ENCODE results near the gene CUX1.

Gene CUX1

DNA sequence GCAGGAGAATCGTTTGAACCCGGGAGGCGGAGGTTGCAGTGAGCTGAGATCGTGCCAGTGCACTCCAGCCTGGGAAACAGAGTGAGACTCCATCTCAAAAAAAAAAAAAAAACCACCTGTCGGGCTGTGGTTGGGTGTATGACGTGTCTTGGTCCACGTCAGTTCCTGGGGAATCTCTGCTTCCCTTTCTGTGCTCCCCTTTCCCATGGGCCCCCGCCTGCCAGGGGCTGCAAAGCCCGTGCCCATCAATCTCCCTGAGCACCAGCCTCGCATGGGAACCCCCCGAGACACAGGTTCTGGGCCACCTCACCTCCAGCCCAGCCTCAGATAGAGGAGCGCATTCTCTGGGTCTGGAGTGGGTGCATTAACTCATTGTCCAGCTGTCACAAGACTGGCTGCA lies 467.0 kb downstream of the CUX1 start:
- FAIRE-seq (no peak), DNase-seq (ENCODE audit: insufficient read length, low spot score) (no peak)
- TF ChIP-seq TAF1 (IDR thresholded peaks at IDR 0.05; ENCODE audit: low read depth, low read length), result no peak
- no peak for TF ChIP-seq POLR2A (IDR thresholded peaks at IDR 0.05; ENCODE audit: low read depth, low read length)
- TF ChIP-seq POLR2AphosphoS5 (IDR thresholded peaks at IDR 0.05; ENCODE audit: low read depth, low read length), result no peak
- no peak for TF ChIP-seq PAX5 (IDR thresholded peaks at IDR 0.05; ENCODE audit: insufficient read depth, low read length, severe bottlenecking)
- no peak for TF ChIP-seq POU2F2 (IDR thresholded peaks at IDR 0.05; ENCODE audit: low read depth, low read length)
- no peak for TF ChIP-seq SPI1 (IDR thresholded peaks at IDR 0.05; ENCODE audit: low read depth, low read length)

DNA sequence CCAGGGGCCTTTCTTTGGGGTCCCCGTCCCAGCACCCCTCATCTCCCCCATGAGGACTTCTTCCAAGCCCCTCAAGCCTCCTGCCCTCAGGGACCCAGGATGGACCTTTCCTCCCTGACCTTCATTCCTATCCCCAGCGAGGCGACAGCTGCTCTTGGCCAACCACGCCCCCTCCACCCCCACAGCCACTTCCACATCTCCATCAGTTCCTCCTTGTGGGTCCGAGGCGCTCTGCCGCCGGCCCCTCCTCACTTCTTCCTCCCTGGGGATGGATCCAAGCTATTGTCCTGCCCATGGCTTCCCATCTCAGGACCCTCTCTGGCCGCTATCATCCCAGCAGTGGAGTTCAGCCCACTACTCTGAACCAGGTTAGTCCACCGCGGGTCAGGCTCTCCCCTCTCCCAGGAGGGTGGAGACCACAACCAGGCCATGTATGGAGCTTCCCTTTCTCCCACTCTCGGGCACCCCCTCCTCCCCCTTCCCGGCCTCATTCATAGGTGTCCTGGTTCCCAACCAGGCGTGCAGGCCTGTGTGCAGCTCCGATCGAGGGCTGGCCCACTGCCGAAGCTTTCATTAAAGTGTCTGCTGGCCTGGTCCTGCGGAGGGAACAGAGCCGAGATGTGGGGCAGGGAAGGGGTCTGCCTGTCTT lies 467.6 kb downstream of the CUX1 start:
- FAIRE-seq (no peak), DNase-seq (ENCODE audit: insufficient read length, low spot score) (no peak)

DNA sequence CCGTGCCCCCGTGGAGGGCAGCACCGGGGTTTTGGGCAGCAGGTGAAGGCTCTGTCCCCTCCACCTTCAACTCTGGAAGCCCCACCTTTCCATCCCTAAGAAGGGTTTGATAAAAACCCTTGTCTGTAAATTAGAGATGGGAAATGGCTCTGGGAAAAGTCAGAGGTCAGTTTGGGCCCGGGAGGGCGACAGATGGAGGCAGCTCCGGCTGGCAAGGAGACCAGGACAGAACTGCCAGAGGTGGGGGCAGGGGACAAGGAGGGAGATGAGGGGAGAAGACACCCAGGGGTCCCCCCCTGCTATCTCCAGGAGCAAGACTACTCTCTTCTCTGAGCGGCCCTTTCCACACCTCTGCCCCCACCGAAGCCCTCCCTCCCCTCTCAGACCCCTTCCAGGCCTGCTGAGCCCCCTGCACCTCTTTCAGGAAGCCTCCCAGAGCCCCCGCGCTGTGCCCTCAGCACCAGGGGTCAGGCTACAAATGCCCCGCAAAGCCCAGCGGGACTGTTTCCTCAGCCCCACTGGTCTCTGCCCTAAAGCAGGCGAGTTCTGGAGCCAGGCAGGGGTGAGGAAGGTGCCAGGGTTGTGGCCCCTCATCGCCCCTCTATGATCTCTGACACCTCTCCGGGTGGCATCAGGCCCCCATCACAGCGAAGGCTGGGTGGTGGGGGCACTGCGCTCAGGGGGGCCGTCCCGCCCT lies 468.3 kb downstream of the CUX1 start:
- DNase-seq (ENCODE audit: insufficient read length, low spot score), result no peak
- TF ChIP-seq POLR2AphosphoS5 (IDR thresholded peaks at IDR 0.05; ENCODE audit: low read depth, low read length) (no peak), SPI1 (IDR thresholded peaks at IDR 0.05; ENCODE audit: low read depth, low read length) (no peak), POU2F2 (IDR thresholded peaks at IDR 0.05; ENCODE audit: low read depth, low read length) (no peak), POLR2A (IDR thresholded peaks at IDR 0.05; ENCODE audit: low read depth, low read length) (no peak), PAX5 (IDR thresholded peaks at IDR 0.05; ENCODE audit: insufficient read depth, low read length, severe bottlenecking) (no peak), TAF1 (IDR thresholded peaks at IDR 0.05; ENCODE audit: low read depth, low read length) (no peak)
- no peak for FAIRE-seq

More for the DNA sequence above, 467.6 kb downstream of the CUX1 start:
- no peak for TF ChIP-seq PAX5 (IDR thresholded peaks at IDR 0.05; ENCODE audit: insufficient read depth, low read length, severe bottlenecking)
- no peak for TF ChIP-seq POU2F2 (IDR thresholded peaks at IDR 0.05; ENCODE audit: low read depth, low read length)
- no peak for TF ChIP-seq SPI1 (IDR thresholded peaks at IDR 0.05; ENCODE audit: low read depth, low read length)
- no peak for TF ChIP-seq POLR2A (IDR thresholded peaks at IDR 0.05; ENCODE audit: low read depth, low read length)
- no peak for TF ChIP-seq POLR2AphosphoS5 (IDR thresholded peaks at IDR 0.05; ENCODE audit: low read depth, low read length)
- no peak for TF ChIP-seq TAF1 (IDR thresholded peaks at IDR 0.05; ENCODE audit: low read depth, low read length)

DNA sequence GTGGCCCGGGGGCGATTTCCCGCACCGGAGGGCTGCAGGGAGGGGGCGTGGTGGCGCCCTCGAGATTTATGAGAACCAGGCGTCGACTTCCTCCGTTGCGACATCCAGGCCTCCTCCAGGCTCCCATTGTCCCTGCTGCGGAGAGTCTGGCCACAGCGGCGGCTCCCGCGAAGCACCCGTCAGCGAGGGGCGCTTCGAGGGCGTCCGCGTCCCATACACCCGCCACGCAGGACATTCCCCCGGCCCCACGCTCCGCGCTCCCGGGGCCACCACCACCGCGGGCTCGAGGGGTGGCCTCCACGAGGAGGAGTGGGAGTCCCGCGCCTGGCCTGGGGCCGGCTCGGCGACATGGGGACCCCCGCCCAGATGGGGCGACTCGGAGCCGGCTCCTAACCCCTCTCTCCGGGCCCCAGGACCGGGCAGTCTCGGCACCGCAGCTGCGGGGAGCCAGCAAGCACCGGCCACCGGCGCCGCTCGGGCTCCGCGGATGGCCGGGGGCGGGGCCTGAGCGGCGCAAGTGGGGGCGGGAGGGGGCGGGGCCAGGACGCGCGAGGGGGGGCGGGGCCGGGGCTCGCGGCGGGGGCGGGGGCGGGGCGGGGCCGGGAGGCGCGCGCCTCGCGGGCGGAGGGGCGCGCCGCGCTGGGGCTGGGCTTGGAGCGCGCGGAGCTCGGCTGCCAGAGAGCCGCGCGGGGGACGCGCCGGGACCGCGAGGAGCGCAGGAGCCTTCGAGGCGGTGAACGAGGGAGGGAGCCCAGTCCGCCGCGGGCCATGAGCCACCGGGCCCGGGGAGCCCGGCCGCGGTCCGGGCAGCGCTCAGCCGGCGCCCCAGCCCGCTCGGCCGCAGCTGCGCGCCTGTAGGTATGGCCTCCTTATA lies 469.0 kb downstream of the CUX1 start, which contains the start of gene SH2B2:
Gene SH2B2 (plus strand): TSS at position 632 of the 874 bp plus-strand sequence. CDS start 13,683 bp downstream, outside the sequence.
- TF ChIP-seq SPI1 (IDR thresholded peaks at IDR 0.05; ENCODE audit: low read depth, low read length), result no peak
- no peak for TF ChIP-seq POU2F2 (IDR thresholded peaks at IDR 0.05; ENCODE audit: low read depth, low read length)
- TF ChIP-seq PAX5 (IDR thresholded peaks at IDR 0.05; ENCODE audit: insufficient read depth, low read length, severe bottlenecking), result no peak
- TF ChIP-seq TAF1 (IDR thresholded peaks at IDR 0.05; ENCODE audit: low read depth, low read length), result no peak
- TF ChIP-seq POLR2AphosphoS5 (IDR thresholded peaks at IDR 0.05; ENCODE audit: low read depth, low read length), result no peak
- FAIRE-seq (peak; percentile 80), DNase-seq (ENCODE audit: insufficient read length, low spot score) (peak; percentile 61)

DNA sequence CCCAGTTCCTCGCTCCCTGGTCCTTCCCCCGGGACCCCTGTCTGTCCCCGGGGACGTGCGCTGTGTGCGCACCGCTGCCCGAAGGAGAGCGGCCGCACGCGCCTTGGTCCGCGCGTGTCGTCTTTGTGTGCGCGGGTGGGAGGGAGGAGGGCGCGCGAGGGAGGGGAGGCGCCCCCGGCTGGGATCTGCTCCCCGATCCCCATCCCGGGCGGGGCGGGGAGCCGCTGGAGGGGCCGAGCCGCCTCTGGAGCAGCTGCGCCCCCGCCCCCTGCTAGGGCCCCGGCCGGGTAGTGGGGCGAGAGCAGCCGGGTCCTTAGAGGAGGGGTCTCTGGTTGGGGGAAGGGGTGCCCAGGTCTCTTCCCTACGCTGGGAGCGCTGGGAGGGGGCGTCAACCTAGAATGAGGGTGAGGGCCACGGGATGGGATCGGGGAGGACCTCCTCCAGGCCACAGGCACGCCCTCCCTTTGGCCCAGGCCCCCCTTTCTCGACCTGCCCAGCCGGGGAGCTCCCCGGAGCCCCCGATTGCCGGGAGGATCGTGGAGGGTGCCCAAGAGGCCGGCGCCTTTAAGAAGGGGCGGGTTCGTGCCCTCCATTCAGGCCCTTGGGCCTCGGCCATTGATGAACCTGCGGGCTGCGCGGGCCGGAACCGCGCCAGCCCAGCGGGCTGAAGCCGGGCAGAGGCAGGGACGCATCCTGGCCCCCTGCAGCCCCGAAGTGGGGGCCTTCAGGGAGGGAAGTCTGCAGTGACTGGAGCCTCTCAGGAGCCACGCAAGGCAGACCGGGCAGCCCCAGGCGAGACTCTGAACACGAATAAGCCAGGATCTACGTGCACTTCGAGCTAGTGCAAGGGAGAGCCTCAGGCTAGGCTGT lies 469.9 kb downstream of the CUX1 start:
- no peak for TF ChIP-seq TAF1 (IDR thresholded peaks at IDR 0.05; ENCODE audit: low read depth, low read length)
- TF ChIP-seq POU2F2 (IDR thresholded peaks at IDR 0.05; ENCODE audit: low read depth, low read length), result no peak
- no peak for TF ChIP-seq POLR2A (IDR thresholded peaks at IDR 0.05; ENCODE audit: low read depth, low read length)
- no peak for TF ChIP-seq SPI1 (IDR thresholded peaks at IDR 0.05; ENCODE audit: low read depth, low read length)
- no peak for TF ChIP-seq POLR2AphosphoS5 (IDR thresholded peaks at IDR 0.05; ENCODE audit: low read depth, low read length)
- TF ChIP-seq PAX5 (IDR thresholded peaks at IDR 0.05; ENCODE audit: insufficient read depth, low read length, severe bottlenecking), result no peak
- DNase-seq (ENCODE audit: insufficient read length, low spot score), result no peak

GRCh38 chr7:102287981-102288278 lies 470.5 kb downstream of the CUX1 start:
- no peak for DNase-seq (ENCODE audit: insufficient read length, low spot score)
- TF ChIP-seq SPI1 (IDR thresholded peaks at IDR 0.05; ENCODE audit: low read depth, low read length), result no peak
- no peak for TF ChIP-seq TAF1 (IDR thresholded peaks at IDR 0.05; ENCODE audit: low read depth, low read length)
- no peak for TF ChIP-seq POU2F2 (IDR thresholded peaks at IDR 0.05; ENCODE audit: low read depth, low read length)
- no peak for TF ChIP-seq PAX5 (IDR thresholded peaks at IDR 0.05; ENCODE audit: insufficient read depth, low read length, severe bottlenecking)
- TF ChIP-seq POLR2AphosphoS5 (IDR thresholded peaks at IDR 0.05; ENCODE audit: low read depth, low read length), result no peak
- no peak for TF ChIP-seq POLR2A (IDR thresholded peaks at IDR 0.05; ENCODE audit: low read depth, low read length)
- FAIRE-seq, result no peak

More for the DNA sequence above, 469.9 kb downstream of the CUX1 start:
- FAIRE-seq, result peak; percentile 65

GRCh38 chr7:102288285-102288930 lies 471.0 kb downstream of the CUX1 start:
- no peak for DNase-seq (ENCODE audit: insufficient read length, low spot score)
- peak; percentile 40 for FAIRE-seq
- no peak for TF ChIP-seq POLR2A (IDR thresholded peaks at IDR 0.05; ENCODE audit: low read depth, low read length)
- no peak for TF ChIP-seq PAX5 (IDR thresholded peaks at IDR 0.05; ENCODE audit: insufficient read depth, low read length, severe bottlenecking)
- no peak for TF ChIP-seq TAF1 (IDR thresholded peaks at IDR 0.05; ENCODE audit: low read depth, low read length)
- no peak for TF ChIP-seq POU2F2 (IDR thresholded peaks at IDR 0.05; ENCODE audit: low read depth, low read length)
- no peak for TF ChIP-seq SPI1 (IDR thresholded peaks at IDR 0.05; ENCODE audit: low read depth, low read length)

DNA sequence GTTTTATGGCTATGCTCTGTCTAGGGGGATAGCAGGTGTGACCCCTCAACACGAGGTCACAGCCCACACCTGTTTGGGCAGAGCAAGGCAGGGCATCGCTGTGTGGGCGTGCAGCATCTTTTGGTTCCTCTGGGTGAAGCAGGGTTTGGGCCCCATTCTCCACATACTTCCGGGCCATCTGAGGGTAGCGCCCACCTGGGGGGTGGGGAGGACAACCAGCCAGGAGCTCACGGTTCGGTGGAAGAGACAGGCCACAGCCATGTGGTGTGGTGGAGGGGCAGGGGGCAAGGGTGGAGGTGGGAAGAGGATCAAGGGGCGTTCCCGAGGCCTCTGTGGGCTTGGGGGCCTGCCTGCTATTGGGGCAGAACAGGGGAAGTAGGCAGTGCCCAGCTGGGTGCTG lies 471.6 kb downstream of the CUX1 start:
- DNase-seq (ENCODE audit: insufficient read length, low spot score), result no peak
- TF ChIP-seq POU2F2 (IDR thresholded peaks at IDR 0.05; ENCODE audit: low read depth, low read length) (no peak), POLR2AphosphoS5 (IDR thresholded peaks at IDR 0.05; ENCODE audit: low read depth, low read length) (no peak), SPI1 (IDR thresholded peaks at IDR 0.05; ENCODE audit: low read depth, low read length) (no peak), POLR2A (IDR thresholded peaks at IDR 0.05; ENCODE audit: low read depth, low read length) (no peak), PAX5 (IDR thresholded peaks at IDR 0.05; ENCODE audit: insufficient read depth, low read length, severe bottlenecking) (no peak), TAF1 (IDR thresholded peaks at IDR 0.05; ENCODE audit: low read depth, low read length) (no peak)
- peak; percentile 90 for FAIRE-seq

Data from GM12891 (cell line).